SHP77 (cell line): ENCODE results near the gene GALM.
"Not testable (repeated sequence)": the region's sequence is repeated elsewhere in the genome, so short reads cannot be mapped to it uniquely, and the experiment has no call there.

Experiments used
- DNase-seq, 2 experiments: peaks; one replicate each; lab custom pipeline; 2025; lab: John Stamatoyannopoulos, UW

The GALM gene

GRCh38 chr2:38740851-38741731 lies 75.2 kb downstream of the GALM start:
- no peak for DNase-seq

- DNase-seq: no peak
Observed at GRCh38 chr2:38742797-38743559, 77.1 kb downstream of the GALM start.

GRCh38 chr2:38743672-38744398 lies 77.9 kb downstream of the GALM start:
- no peak for DNase-seq

GRCh38 chr2:38744399-38744780 lies 78.5 kb downstream of the GALM start:
- no peak for DNase-seq

- DNase-seq: no peak
Observed at GRCh38 chr2:38745267-38745666, 79.4 kb downstream of the GALM start.

- DNase-seq: no peak
Observed at GRCh38 chr2:38747007-38747424, 81.1 kb downstream of the GALM start.

GRCh38 chr2:38747819-38748218 lies 81.9 kb downstream of the GALM start:
- no peak for DNase-seq

- no peak for DNase-seq
Observed at GRCh38 chr2:38748391-38748790, 82.5 kb downstream of the GALM start.

GRCh38 chr2:38748943-38749804 lies 83.3 kb downstream of the GALM start:
- no peak for DNase-seq

GRCh38 chr2:38750011-38750890 lies 84.3 kb downstream of the GALM start:
- no peak for DNase-seq

GRCh38 chr2:38750891-38751595 lies 85.1 kb downstream of the GALM start, which contains the start of gene SRSF7:
Gene SRSF7, minus strand, starts transcription at chr2:38751361. Its CDS starts 105 bp downstream, at chr2:38751256.
- DNase-seq: peak; percentile 97

GRCh38 chr2:38751596-38752410 lies 85.9 kb downstream of the GALM start:
- DNase-seq: peak in 1 of 2 experiments; percentile 43

GRCh38 chr2:38754049-38754448 lies 88.1 kb downstream of the GALM start:
- no peak for DNase-seq

- no peak for DNase-seq
Observed at GRCh38 chr2:38754506-38754905, 88.6 kb downstream of the GALM start.

GRCh38 chr2:38755891-38756290 lies 90.0 kb downstream of the GALM start:
- DNase-seq: not testable (repeated sequence)

GRCh38 chr2:38763228-38763627 lies 97.3 kb downstream of the GALM start:
- no peak for DNase-seq

- no peak for DNase-seq
Observed at GRCh38 chr2:38763728-38764127, 97.8 kb downstream of the GALM start.

GRCh38 chr2:38765149-38765548 lies 99.2 kb downstream of the GALM start:
- no peak for DNase-seq

- no peak for DNase-seq
Observed at GRCh38 chr2:38765551-38765950, 99.6 kb downstream of the GALM start.
